H54 (cell line): ENCODE measurements around the gene PSMB3.

ENCODE experiments used
- DNase-seq: peaks from one replicate; pipeline ENCODE4 v3.0.0; 2011; ENCODE audit warnings: low spot score, mixed read lengths; ENCODE audit not compliant: insufficient read length
- FAIRE-seq: peaks from 3 replicates; lab custom pipeline; 2011; peaks lifted over from hg19 to GRCh38; lab: Jason Lieb, UNC
- POLR2A ChIP-seq: IDR thresholded peaks from 2 replicates; pipeline ENCODE4 v1.6.1; 2011; ENCODE audit warnings: low read depth, mild to moderate bottlenecking, low read length

PSMB3 gene

GRCh38 chr17:38746004-38746848 is 6.3 kb upstream of the PSMB3 start:
- DNase-seq (no peak), FAIRE-seq (no peak)
- no peak for TF ChIP-seq POLR2A

GRCh38 chr17:38746849-38747462 is 5.6 kb upstream of the PSMB3 start:
- no peak for FAIRE-seq

DNA sequence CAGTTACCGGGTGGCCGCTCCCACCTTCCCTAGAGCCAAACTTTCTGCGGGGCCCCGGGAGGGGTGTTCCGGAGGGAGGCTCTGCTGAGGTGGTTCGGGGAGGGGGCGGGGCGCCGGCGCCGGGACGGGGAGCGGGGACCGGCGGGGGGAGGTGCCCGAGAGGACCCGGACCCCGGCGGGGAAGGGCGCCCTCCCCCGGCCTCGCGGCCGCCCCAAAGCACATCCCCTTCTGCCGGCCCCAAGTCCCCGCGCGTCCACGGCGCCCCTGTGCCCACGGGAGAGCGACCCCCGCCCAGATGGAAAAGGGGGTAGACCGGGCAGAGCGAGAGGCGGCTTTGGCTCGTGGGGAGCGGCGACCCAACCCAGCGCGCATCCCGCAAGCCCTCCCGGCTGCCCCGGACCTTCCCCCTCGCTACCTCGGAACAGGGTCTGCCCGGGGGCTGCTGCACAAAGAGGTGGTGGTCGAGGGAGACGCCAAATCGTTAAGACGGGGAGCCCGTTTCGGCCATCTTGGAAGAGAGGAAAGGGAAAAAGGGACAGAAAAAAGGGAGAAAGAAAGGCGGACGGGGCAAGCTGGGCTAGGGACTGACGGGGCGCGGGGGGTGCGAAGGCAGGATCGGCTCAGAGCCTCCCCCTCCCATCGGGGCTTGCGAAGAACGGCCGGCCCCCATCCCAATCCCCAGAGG is 4.9 kb upstream of the PSMB3 start:
- no peak for TF ChIP-seq POLR2A
- FAIRE-seq = no peak
- no peak for DNase-seq

More at GRCh38 chr17:38746849-38747462, 5.6 kb upstream of the PSMB3 start:
- no peak for TF ChIP-seq POLR2A
- no peak for DNase-seq

DNA sequence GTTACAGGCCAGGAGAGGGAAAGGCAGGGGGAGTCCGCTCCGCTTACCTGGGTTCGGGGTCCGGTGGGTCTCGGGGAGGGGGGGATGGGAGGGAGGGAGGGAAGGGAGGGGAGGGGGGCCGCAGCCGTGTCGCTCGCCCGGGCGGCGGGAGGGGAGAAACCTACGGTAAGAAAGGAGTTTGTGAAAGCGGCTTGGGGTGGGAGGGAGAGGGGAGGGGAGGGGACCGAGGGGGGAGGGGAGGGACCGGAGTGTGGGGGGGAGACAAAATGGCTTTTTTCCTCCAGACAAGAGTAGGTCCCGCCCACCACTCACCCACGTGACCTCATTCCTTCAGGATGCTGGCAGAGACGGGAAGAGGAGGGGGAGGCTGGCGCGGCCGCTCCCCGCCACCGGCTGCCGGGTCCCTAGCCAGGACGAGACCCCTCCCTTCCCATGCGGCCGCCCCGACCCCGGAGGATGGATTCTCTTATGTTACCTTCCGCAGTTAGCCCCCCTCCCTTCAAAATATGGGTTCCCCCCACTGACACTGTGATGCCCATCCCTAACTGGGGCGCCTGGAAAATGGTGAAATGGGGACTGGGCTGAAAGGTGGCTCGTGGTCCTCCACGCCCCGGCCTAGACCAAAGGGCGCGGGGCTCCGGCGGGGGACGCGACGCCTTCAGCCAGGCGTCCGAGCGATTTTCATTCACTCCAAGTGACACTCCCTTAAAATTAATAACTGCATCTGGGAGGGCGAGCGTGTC is 4.2 kb upstream of the PSMB3 start, which contains the start of gene PCGF2:
PCGF2 (minus strand) TSS at position 188 of the 743 bp plus-strand sequence. CDS start 7,934 bp downstream, outside the sequence.
- TF ChIP-seq POLR2A = peak; percentile 81
- FAIRE-seq (no peak), DNase-seq (peak; percentile 71)

- FAIRE-seq = no peak
- DNase-seq = no peak
- no peak for TF ChIP-seq POLR2A
These were observed 3.7 kb upstream of the PSMB3 start for GRCh38 chr17:38748892-38749222.

DNA sequence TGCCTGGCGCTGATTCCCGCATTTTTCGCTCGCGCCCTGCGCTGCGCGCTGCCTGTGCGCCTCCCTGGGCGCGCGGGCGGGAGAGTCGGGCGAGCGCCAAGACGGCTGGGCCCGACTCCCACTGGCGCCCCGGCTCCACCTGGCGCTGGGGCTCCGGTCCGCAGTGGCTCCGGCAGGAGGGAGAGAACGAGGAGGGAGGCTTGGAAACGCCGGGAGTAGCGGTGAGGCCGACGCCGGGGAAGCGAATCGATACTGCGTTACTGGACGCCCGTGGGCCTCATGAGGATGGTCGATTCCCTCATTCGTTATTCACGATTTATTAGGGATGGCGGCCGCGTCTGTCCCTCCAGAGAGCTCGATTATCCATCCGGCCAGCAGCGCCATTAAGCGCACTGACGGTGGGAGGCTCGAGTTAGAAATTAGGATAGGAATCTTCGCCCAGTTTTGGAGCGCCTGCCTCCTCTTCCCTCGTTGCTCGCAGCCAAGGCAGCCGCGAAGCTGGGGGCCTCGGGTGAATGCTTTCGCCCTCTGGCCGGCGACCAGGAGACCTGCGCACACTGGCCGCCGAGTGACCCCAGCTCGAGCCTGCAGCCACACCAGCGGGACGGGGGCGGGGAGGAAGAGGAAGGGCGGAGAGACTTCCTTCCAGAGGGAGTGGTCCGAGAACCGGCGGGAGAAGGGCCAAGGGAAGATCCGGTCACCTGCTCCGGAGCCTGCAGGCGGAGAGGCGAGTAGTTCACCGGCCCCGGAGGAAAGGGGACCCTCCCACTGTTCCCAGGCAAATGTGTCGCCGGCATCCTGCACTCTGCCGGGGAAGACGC is 3.1 kb upstream of the PSMB3 start:
- peak; percentile 89 for TF ChIP-seq POLR2A
- no peak for FAIRE-seq
- peak; percentile 74 for DNase-seq

GRCh38 chr17:38750044-38750311 is 2.6 kb upstream of the PSMB3 start:
- no peak for TF ChIP-seq POLR2A
- DNase-seq (no peak), FAIRE-seq (no peak)

DNA sequence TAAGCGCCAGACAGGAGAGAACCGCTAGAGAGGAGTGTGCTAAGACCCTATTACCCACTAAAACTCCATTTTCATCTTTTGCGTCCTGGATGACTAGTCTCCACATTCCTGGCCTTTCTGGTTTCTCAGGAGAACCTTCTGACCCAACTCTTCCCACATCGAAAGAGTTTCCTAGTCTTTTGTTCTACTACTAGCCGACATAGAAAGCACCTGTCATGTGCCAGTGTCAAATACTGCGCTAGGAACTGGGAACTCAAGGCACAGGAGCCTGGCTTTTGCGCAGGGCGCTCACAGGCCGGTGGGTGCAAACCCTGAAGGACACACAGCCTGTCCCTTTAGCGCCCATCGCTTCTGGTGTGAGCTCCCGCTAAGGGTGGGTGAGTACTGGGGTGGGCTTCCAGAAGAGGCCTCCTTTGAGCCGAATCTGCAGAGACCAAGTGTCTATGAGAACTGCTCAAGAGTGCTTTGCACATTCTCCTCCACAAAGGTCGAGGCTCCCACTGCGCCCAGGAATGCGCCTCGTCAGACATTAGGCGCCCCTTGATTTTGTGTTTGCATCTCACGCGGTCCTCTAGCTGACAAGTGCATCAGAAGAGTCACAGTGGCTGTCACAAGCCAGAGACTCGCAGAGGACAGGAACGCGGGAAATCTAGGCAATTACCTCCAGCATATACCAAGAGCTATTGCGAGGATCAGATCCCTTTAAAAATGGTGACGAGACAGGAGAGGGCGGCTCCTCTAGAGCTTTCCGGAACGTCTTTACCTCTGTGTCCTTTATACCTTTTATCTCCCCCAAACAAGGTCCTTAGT is 2.0 kb upstream of the PSMB3 start:
- DNase-seq (no peak), FAIRE-seq (no peak)
- TF ChIP-seq POLR2A = no peak

- FAIRE-seq (no peak), DNase-seq (no peak)
- TF ChIP-seq POLR2A = no peak
These were observed 1.3 kb upstream of the PSMB3 start for GRCh38 chr17:38751144-38751807.

- DNase-seq (peak; percentile 66), FAIRE-seq (no peak)
- peak; percentile 50; the same call in 1 of the 2 replicates for TF ChIP-seq POLR2A
These were observed 683 bp upstream of the PSMB3 start for GRCh38 chr17:38751808-38752307.

DNA sequence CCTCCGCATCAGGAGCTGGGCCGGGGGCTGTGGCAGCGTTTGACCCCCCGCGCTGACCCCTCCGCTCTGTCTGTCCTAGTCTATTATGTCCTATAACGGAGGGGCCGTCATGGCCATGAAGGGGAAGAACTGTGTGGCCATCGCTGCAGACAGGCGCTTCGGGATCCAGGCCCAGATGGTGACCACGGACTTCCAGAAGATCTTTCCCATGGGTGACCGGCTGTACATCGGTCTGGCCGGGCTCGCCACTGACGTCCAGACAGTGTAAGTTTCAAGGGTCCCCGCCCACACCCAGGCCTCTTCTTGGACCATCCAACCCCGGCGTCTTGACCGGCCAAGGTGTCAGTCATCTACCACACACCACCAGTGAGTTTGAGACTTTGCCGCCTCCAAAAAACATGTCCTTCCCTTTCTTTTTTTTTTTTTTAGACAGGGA is 548 bp downstream of the PSMB3 start:
- DNase-seq (no peak), FAIRE-seq (no peak)
- no peak for TF ChIP-seq POLR2A
